Gastrocnemius medialis (tissue), 4 donors: ENCODE results near the gene PHC3.

Source experiments
- CTCF ChIP-seq, 5 experiments: fragments of 450-650 bp in 3 of 5; fragments of 200-600 bp in 2 of 5; sonication (generic) in 2 of 5; IDR thresholded peaks in 4 of 5; conservative IDR thresholded peaks in 1 of 5; 1 replicate in 4 of 5; 2 replicates in 1 of 5; pipeline ENCODE4 v1.5.1; 2016 to 2019; ENCODE audit warnings: antibody characterized with exemption in 5 of 5, mild to moderate bottlenecking in 3 of 5, moderate library complexity in 3 of 5
- POLR2A ChIP-seq, 2 donors: fragments of 450-650 bp; IDR thresholded peaks; one replicate each; pipeline ENCODE4 v1.6.1; 2017; ENCODE audit warnings: antibody characterized with exemption in 2 of 2, mild to moderate bottlenecking in 2 of 2, moderate library complexity in 2 of 2

- TF ChIP-seq CTCF (IDR thresholded peaks at IDR 0.05 in 4 of 5, conservative IDR thresholded peaks at IDR 0.05 in 1 of 5), result no peak
- TF ChIP-seq POLR2A (IDR thresholded peaks at IDR 0.05), result no peak
Measured at GRCh38 chr3:170111147-170111771, 70.3 kb downstream of the PHC3 start.
